GM12865 (cell line): ENCODE results near the gene PDSS1.

Source experiments
- DNase-seq: peaks from one replicate; pipeline ENCODE4 v3.0.0; 2010; ENCODE audit warnings: low read depth
- H3K4me3 ChIP-seq: 2 replicates; pipeline ENCODE4 v1.5.1; 2011; ENCODE audit warnings: mild to moderate bottlenecking, low read depth, low read length, control low read depth
- CTCF ChIP-seq: IDR thresholded peaks from 2 replicates; pipeline ENCODE4 v1.5.1; 2011; ENCODE audit warnings: low read length, control low read depth, low read depth, inconsistent platforms; ENCODE audit not compliant: insufficient read depth; ENCODE audit errors: missing control alignments

Gene PDSS1

GRCh38 chr10:26727005-26727404, 29.5 kb downstream of the PDSS1 start:
- no peak for DNase-seq
- TF ChIP-seq CTCF, result no peak
- no peak overlapping the region for H3K4me3 ChIP-seq

- TF ChIP-seq CTCF, result peak; percentile 21
- no peak for DNase-seq
- no peak overlapping the region for H3K4me3 ChIP-seq
Observed at GRCh38 chr10:26728957-26729356, 31.5 kb downstream of the PDSS1 start.

- DNase-seq, result no peak
- no peak overlapping the region for H3K4me3 ChIP-seq
- TF ChIP-seq CTCF, result no peak
Observed at GRCh38 chr10:26729395-26729794, 31.9 kb downstream of the PDSS1 start.

- TF ChIP-seq CTCF, result no peak
- DNase-seq, result no peak
- no peak overlapping the region for H3K4me3 ChIP-seq
Observed at GRCh38 chr10:26730552-26730951, 33.1 kb downstream of the PDSS1 start.

- DNase-seq, result no peak
- TF ChIP-seq CTCF, result no peak
- no peak overlapping the region for H3K4me3 ChIP-seq
Observed at GRCh38 chr10:26733750-26734568, 36.5 kb downstream of the PDSS1 start.

- no peak for TF ChIP-seq CTCF
- DNase-seq, result no peak
- no peak overlapping the region for H3K4me3 ChIP-seq
Observed at GRCh38 chr10:26735435-26735834, 37.9 kb downstream of the PDSS1 start.

GRCh38 chr10:26737730-26738129, 40.2 kb downstream of the PDSS1 start:
- TF ChIP-seq CTCF, result no peak
- H3K4me3 ChIP-seq, result peak overlapping the region; percentile 22
- peak; percentile 94 for DNase-seq
